ENCODE data around the gene TCFL5.
"Not testable (repeated sequence)": the region's sequence is repeated elsewhere in the genome, so short reads cannot be mapped to it uniquely, and the experiment has no call there.

TCFL5 gene

DNA sequence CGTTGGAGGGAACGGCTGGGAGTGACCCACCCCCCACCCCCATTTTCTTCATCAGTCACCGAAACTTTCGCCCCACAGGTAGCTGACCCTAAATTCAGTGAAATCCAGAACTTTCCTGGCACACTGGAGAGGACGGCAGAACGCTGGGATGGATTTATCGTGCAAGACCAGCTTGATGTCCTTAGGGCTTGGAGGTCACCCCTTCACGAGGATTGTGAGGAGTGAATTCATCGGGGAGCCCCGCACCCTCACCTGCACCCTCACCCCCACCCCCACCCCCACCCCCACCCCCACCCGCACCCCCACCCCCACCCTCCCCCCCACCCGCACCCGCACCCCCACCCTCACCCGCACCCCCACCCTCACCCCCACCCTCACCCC is 13.3 kb upstream of the TCFL5 start:
- Mint-ChIP-seq H3K27me3 (ENCODE audit: low read depth) (no peaks in the 10 kb centered on the region), H3K9me3 (no peaks in the 10 kb centered on the region), H3K4me1 (peaks cover 33% of the 10 kb centered on the region), H3K4me3 (peak overlapping the region in 2 of 3 experiments; percentile 66 to 75), H3K27ac (peak overlapping the region; percentile 26 to 74 (median 34)), H3K36me3 (ENCODE audit: low read depth) (peaks cover 7% of the 10 kb centered on the region)
- no peak for TF ChIP-seq CTCF (IDR thresholded peaks at IDR 0.05; ENCODE audit: unreplicated experiment in 3 of 3)

- Mint-ChIP-seq H3K27ac (peak overlapping the region in 1 of 3 experiments; percentile 26), H3K4me1 (peaks cover 33% of the 10 kb centered on the region)
- not testable (repeated sequence) for H3K4me3 Mint-ChIP-seq; H3K36me3 Mint-ChIP-seq (ENCODE audit: low read depth); H3K27me3 Mint-ChIP-seq (ENCODE audit: low read depth); H3K9me3 Mint-ChIP-seq
- TF ChIP-seq CTCF (IDR thresholded peaks at IDR 0.05; ENCODE audit: unreplicated experiment in 3 of 3), result peak; percentile 41 to 62 (median 50)
Observed at GRCh38 chr20:62873681-62874031, 12.0 kb upstream of the TCFL5 start.

DNA sequence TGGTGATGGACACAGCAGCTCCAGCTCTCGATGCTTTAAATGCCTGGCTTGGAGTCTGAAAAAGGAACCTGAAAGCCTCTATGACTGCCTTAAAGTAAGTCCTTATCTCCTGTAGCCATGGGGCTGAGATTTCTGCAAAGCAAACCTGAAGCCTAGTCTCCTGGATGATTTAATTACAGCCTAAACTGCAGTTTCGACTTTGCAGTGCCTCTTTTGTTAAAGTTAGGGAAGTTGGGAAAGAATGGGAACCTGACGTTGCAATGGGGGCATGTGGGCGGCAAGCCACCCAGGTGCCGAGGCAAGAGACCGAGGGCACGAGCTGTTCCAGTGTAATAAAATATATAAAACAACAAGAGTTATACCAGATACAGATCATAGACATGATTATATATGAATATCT is 11.7 kb upstream of the TCFL5 start:
- Mint-ChIP-seq H3K4me3 (no peak overlapping the region), H3K36me3 (ENCODE audit: low read depth) (peaks cover 7% of the 10 kb centered on the region), H3K9me3 (peaks cover 3% of the 10 kb centered on the region), H3K27ac (peak overlapping the region in 1 of 3 experiments; percentile 26), H3K27me3 (ENCODE audit: low read depth) (peaks cover under 1% of the 10 kb centered on the region), H3K4me1 (peaks cover 33% of the 10 kb centered on the region)
- TF ChIP-seq CTCF (IDR thresholded peaks at IDR 0.05; ENCODE audit: unreplicated experiment in 3 of 3), result no peak

GRCh38 chr20:62872862-62873261 is 11.2 kb upstream of the TCFL5 start:
- H3K36me3 Mint-ChIP-seq (ENCODE audit: low read depth), result peaks cover 4% of the 10 kb centered on the region
- H3K4me1 Mint-ChIP-seq, result peaks cover 33% of the 10 kb centered on the region
- peak overlapping the region in 2 of 3 experiments; percentile 26 to 62 for H3K27ac Mint-ChIP-seq
- peaks cover 4% of the 10 kb centered on the region for H3K27me3 Mint-ChIP-seq (ENCODE audit: low read depth)
- H3K9me3 Mint-ChIP-seq, result peaks cover 3% of the 10 kb centered on the region
- H3K4me3 Mint-ChIP-seq, result no peak overlapping the region
- TF ChIP-seq CTCF (IDR thresholded peaks at IDR 0.05; ENCODE audit: unreplicated experiment in 3 of 3), result no peak

- no peak overlapping the region for H3K4me3 Mint-ChIP-seq
- peaks cover 4% of the 10 kb centered on the region for H3K36me3 Mint-ChIP-seq (ENCODE audit: low read depth)
- peaks cover 4% of the 10 kb centered on the region for H3K27me3 Mint-ChIP-seq (ENCODE audit: low read depth)
- H3K4me1 Mint-ChIP-seq, result peaks cover 28% of the 10 kb centered on the region
- TF ChIP-seq CTCF (IDR thresholded peaks at IDR 0.05; ENCODE audit: unreplicated experiment in 3 of 3), result no peak
- H3K27ac Mint-ChIP-seq, result no peak overlapping the region
- peaks cover 3% of the 10 kb centered on the region for H3K9me3 Mint-ChIP-seq
Observed at GRCh38 chr20:62872184-62872847, 10.7 kb upstream of the TCFL5 start.

GRCh38 chr20:62864207-62864606 is 2.6 kb upstream of the TCFL5 start:
- Mint-ChIP-seq H3K27me3 (ENCODE audit: low read depth) (peaks cover 14% of the 10 kb centered on the region), H3K36me3 (ENCODE audit: low read depth) (peaks cover 3% of the 10 kb centered on the region), H3K9me3 (peaks cover 12% of the 10 kb centered on the region), H3K27ac (no peak overlapping the region), H3K4me3 (no peak overlapping the region), H3K4me1 (peaks cover 17% of the 10 kb centered on the region)
- no peak for TF ChIP-seq CTCF (IDR thresholded peaks at IDR 0.05; ENCODE audit: unreplicated experiment in 3 of 3)
